Measurements from ENCODE around the gene LPA.

Gene LPA

DNA sequence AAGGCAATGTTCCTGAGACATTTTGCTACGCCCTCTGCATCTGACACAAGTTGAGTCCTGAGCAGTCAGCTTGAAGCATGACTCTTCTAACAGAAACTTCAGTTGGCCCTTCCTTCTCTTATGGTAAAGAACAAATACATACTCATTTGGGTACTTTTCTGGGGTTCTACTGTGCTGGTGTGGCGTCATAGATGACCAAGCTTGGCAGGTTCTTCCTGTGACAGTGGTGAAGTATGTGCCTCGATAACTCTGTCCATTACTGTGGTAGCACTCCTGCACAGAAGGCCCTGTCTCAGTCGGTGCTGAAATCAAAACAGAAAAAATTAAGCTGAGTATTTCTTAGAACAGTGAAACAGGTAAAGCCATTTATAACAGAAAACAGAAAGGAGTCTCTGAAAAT lies 163.4 kb downstream of the LPA start:
- no peaks in the 10 kb centered on the region for H3K79me2 ChIP-seq (ENCODE audit: insufficient read depth, low read length)
- no peak overlapping the region for H3K4me2 ChIP-seq (ENCODE audit: low read depth, low read length, poor library complexity, severe bottlenecking)
- no peaks in the 10 kb centered on the region for H3F3A ChIP-seq (ENCODE audit: insufficient read depth)
- H3K4me3 ChIP-seq (ENCODE audit: insufficient read depth, low read length, poor library complexity, severe bottlenecking), result no peak overlapping the region
- no peaks in the 10 kb centered on the region for H3K27me3 ChIP-seq (ENCODE audit: low read length)
- no peak overlapping the region for H2AFZ ChIP-seq (ENCODE audit: low read depth, low read length, severe bottlenecking)
- H3K9me3 ChIP-seq (ENCODE audit: insufficient read depth, low read length), result no peaks in the 10 kb centered on the region
- H3K36me3 ChIP-seq (ENCODE audit: low read length), result no peaks in the 10 kb centered on the region
- TF ChIP-seq EZH2phosphoT487 (conservative IDR thresholded peaks at IDR 0.05; ENCODE audit: low read length), result no peak
- no peak for TF ChIP-seq CTCF (IDR thresholded peaks at IDR 0.05; ENCODE audit: insufficient read depth, low read length, poor library complexity, severe bottlenecking)
- H3K9me2 ChIP-seq (replicated peaks; ENCODE audit: insufficient read depth, low read length), result no peaks in the 10 kb centered on the region
- no peaks in the 10 kb centered on the region for H4K20me1 ChIP-seq (ENCODE audit: low read depth, low read length)
- no peak overlapping the region for H3K9ac ChIP-seq (ENCODE audit: low read length)
- H3K27ac ChIP-seq (ENCODE audit: low read depth, low read length), result no peak overlapping the region

DNA sequence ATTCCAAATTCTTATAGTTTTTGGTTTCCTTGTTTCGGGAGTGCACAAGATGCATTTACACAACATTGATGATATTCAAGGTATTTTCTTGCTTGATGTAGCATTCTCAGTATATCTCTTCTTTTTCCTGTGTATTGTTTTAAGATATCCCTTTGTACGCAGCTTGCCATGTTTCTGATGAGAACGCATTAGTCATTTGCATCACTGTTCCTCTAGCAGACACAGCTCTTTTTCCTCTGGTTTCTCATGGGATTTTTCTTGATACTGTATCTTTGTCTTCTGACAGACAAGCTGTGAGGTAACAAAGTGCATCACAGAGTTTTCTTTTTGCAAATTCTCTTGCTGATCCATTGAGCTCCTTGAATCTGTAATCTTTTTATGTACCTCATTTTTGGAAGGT lies 169.5 kb downstream of the LPA start:
- Histone ChIP-seq H3K9ac (ENCODE audit: low read length) (no peak overlapping the region), H3K9me3 (ENCODE audit: insufficient read depth, low read length) (no peaks in the 10 kb centered on the region), H2AFZ (ENCODE audit: low read depth, low read length, severe bottlenecking) (no peak overlapping the region), H3F3A (ENCODE audit: insufficient read depth) (no peaks in the 10 kb centered on the region), H4K20me1 (ENCODE audit: low read depth, low read length) (no peaks in the 10 kb centered on the region), H3K27ac (ENCODE audit: low read depth, low read length) (no peak overlapping the region), H3K79me2 (ENCODE audit: insufficient read depth, low read length) (no peaks in the 10 kb centered on the region), H3K36me3 (ENCODE audit: low read length) (no peaks in the 10 kb centered on the region), H3K9me2 (replicated peaks; ENCODE audit: insufficient read depth, low read length) (no peaks in the 10 kb centered on the region), H3K4me2 (ENCODE audit: low read depth, low read length, poor library complexity, severe bottlenecking) (no peak overlapping the region), H3K27me3 (ENCODE audit: low read length) (no peaks in the 10 kb centered on the region), H3K4me3 (ENCODE audit: insufficient read depth, low read length, poor library complexity, severe bottlenecking) (no peak overlapping the region)
- TF ChIP-seq EZH2phosphoT487 (conservative IDR thresholded peaks at IDR 0.05; ENCODE audit: low read length), result no peak
- TF ChIP-seq CTCF (IDR thresholded peaks at IDR 0.05; ENCODE audit: insufficient read depth, low read length, poor library complexity, severe bottlenecking), result no peak

DNA sequence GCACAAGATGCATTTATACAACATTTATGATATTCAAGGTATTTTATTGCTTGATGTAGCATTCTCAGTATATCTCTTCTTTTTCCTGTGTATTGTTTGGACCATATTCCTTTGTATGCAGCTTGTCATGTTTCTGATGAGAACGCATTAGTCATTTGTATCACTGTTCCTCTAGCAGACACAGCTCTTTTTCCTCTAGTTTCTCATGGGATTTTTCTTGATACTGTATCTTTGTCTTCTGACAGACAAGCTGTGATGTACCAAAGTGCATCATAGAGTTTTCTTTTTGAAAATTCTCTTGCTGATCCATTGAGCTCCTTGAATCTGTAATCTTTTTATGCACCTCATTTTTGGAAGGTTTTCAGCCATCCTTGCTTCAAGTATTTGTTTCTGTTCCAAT lies 175.0 kb downstream of the LPA start:
- H4K20me1 ChIP-seq (ENCODE audit: low read depth, low read length), result no peaks in the 10 kb centered on the region
- H3K79me2 ChIP-seq (ENCODE audit: insufficient read depth, low read length), result no peaks in the 10 kb centered on the region
- H3K9ac ChIP-seq (ENCODE audit: low read length), result no peak overlapping the region
- no peak overlapping the region for H3K4me2 ChIP-seq (ENCODE audit: low read depth, low read length, poor library complexity, severe bottlenecking)
- H3K9me2 ChIP-seq (replicated peaks; ENCODE audit: insufficient read depth, low read length), result no peaks in the 10 kb centered on the region
- H3K27me3 ChIP-seq (ENCODE audit: low read length), result no peaks in the 10 kb centered on the region
- H3K36me3 ChIP-seq (ENCODE audit: low read length), result no peaks in the 10 kb centered on the region
- H3K27ac ChIP-seq (ENCODE audit: low read depth, low read length), result no peak overlapping the region
- H2AFZ ChIP-seq (ENCODE audit: low read depth, low read length, severe bottlenecking), result no peak overlapping the region
- no peaks in the 10 kb centered on the region for H3F3A ChIP-seq (ENCODE audit: insufficient read depth)
- no peaks in the 10 kb centered on the region for H3K9me3 ChIP-seq (ENCODE audit: insufficient read depth, low read length)
- TF ChIP-seq CTCF (IDR thresholded peaks at IDR 0.05; ENCODE audit: insufficient read depth, low read length, poor library complexity, severe bottlenecking) (no peak), EZH2phosphoT487 (conservative IDR thresholded peaks at IDR 0.05; ENCODE audit: low read length) (no peak)
- no peak overlapping the region for H3K4me3 ChIP-seq (ENCODE audit: insufficient read depth, low read length, poor library complexity, severe bottlenecking)

- Histone ChIP-seq H3K9ac (ENCODE audit: low read length) (no peak overlapping the region), H3K4me2 (ENCODE audit: low read depth, low read length, poor library complexity, severe bottlenecking) (no peak overlapping the region), H3K27ac (ENCODE audit: low read depth, low read length) (no peak overlapping the region), H3K9me3 (ENCODE audit: insufficient read depth, low read length) (no peaks in the 10 kb centered on the region), H3K79me2 (ENCODE audit: insufficient read depth, low read length) (no peaks in the 10 kb centered on the region), H3K36me3 (ENCODE audit: low read length) (no peaks in the 10 kb centered on the region), H2AFZ (ENCODE audit: low read depth, low read length, severe bottlenecking) (no peak overlapping the region), H4K20me1 (ENCODE audit: low read depth, low read length) (no peaks in the 10 kb centered on the region), H3F3A (ENCODE audit: insufficient read depth) (no peaks in the 10 kb centered on the region), H3K9me2 (replicated peaks; ENCODE audit: insufficient read depth, low read length) (no peaks in the 10 kb centered on the region), H3K4me3 (ENCODE audit: insufficient read depth, low read length, poor library complexity, severe bottlenecking) (no peak overlapping the region), H3K27me3 (ENCODE audit: low read length) (no peaks in the 10 kb centered on the region)
- TF ChIP-seq CTCF (IDR thresholded peaks at IDR 0.05; ENCODE audit: insufficient read depth, low read length, poor library complexity, severe bottlenecking) (no peak), EZH2phosphoT487 (conservative IDR thresholded peaks at IDR 0.05; ENCODE audit: low read length) (no peak)
Measured at GRCh38 chr6:160487116-160487515, 177.0 kb downstream of the LPA start.

Data from SU-DHL-6 (cell line).